D721Med (cell line): ENCODE data around the gene ACTG1.

Experiments used
- DNase-seq: peaks from one replicate; pipeline ENCODE4 v3.0.0; 2011; ENCODE audit warnings: low spot score; ENCODE audit not compliant: insufficient read length
- FAIRE-seq: peaks from 2 replicates; lab custom pipeline; 2011; peaks lifted over from hg19 to GRCh38; lab: Jason Lieb, UNC
- TF ChIP-seq, protein P1 (sequence below): IDR thresholded peaks from 2 replicates; pipeline ENCODE4 v1.5.1; 2012; ENCODE audit warnings: mild to moderate bottlenecking, control low read depth; ENCODE audit not compliant: insufficient read depth; ENCODE audit errors: missing control alignments

The ACTG1 gene

DNA sequence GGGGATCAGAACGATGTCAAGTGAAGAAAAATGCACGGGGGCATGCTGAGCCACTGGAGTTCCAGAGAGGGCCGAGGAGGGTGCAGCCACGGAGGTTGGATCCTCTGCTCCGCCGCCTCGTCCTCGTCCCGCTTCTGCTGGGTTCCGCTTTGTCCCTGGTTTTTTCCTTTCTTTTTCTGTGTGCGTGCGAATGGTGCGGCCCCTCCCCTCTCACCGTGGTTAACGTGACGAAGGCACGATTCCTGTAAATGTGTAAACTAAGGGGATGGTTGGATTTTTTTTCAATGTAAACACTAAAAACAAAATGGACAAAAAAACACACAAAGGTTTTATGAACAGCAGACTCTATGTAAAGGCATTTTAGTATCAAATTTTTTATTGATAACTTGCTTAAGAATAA lies 46.7 kb downstream of the ACTG1 start:
- TF ChIP-seq, protein P1, sequence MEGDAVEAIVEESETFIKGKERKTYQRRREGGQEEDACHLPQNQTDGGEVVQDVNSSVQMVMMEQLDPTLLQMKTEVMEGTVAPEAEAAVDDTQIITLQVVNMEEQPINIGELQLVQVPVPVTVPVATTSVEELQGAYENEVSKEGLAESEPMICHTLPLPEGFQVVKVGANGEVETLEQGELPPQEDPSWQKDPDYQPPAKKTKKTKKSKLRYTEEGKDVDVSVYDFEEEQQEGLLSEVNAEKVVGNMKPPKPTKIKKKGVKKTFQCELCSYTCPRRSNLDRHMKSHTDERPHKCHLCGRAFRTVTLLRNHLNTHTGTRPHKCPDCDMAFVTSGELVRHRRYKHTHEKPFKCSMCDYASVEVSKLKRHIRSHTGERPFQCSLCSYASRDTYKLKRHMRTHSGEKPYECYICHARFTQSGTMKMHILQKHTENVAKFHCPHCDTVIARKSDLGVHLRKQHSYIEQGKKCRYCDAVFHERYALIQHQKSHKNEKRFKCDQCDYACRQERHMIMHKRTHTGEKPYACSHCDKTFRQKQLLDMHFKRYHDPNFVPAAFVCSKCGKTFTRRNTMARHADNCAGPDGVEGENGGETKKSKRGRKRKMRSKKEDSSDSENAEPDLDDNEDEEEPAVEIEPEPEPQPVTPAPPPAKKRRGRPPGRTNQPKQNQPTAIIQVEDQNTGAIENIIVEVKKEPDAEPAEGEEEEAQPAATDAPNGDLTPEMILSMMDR: no peak
- no peak for DNase-seq
- no peak for FAIRE-seq

DNA sequence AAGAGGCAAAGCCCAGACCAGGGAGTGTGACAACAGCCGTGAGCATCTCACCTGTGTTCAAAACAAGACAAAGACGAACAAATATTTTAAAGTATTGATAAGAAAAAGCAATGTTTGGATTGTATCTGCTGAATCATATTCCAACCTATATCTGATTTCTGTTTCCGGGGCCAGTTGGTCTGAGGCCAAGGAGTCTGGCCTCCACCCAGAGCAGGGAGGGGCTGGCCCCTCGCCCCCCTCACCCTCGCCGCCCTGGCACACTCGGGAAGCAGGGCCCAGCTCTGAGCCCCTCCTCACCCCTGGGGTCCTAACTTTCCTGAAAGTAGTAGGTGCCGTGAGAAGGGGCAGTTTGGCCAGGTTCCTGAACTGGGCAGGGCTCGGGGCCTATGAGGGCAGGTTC lies 48.0 kb downstream of the ACTG1 start:
- FAIRE-seq: no peak
- TF ChIP-seq, protein P1: no peak
- DNase-seq: no peak

DNA sequence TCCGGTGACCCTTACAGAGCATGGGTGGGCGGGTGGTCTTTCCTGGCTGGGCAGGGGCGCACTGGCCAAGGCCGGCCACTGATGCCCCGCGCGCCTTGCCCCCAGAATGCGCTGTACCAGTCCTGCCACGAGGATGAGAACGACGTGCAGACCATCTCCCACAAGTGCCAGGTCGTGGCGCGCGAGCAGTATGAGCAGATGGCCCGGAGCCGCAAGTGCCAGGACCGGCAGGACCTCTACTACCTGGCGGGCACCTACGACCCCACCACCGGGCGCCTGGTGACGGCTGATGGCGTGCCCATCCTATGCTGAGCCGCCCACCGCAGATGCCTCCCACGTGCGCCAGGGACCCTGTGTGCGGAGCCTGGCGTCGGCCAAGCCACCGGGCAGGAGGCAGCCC lies 49.1 kb downstream of the ACTG1 start:
- FAIRE-seq: no peak
- TF ChIP-seq, protein P1: no peak
- no peak for DNase-seq

DNA sequence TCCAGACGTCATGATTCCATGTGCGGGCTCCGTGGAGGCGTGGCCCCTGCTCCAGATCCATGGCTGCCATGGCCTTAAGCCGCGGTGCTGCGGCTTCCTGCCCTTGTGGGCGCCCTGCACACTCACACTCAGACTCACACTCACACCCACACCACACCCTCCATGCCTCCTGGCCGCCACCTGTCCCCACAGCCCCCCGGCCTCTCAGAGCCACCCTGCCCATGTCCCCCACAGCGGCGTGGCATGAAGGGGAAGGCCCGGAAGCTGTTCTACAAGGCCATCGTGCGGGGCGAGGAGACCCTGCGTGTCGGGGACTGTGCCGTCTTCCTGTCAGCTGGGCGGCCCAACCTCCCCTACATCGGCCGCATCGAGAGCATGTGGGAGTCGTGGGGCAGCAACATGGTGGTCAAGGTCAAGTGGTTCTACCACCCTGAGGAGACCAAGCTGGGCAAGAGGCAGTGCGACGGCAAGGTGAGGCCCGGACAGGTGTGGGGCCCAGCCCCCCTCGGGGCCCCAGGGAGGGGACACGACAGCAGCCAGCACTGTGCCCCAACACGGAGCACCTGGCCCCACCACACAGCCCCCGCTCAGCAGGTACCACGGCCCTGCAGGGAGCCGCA lies 50.0 kb downstream of the ACTG1 start:
- DNase-seq (no peak), FAIRE-seq (no peak)
- TF ChIP-seq, protein P1: no peak

DNA sequence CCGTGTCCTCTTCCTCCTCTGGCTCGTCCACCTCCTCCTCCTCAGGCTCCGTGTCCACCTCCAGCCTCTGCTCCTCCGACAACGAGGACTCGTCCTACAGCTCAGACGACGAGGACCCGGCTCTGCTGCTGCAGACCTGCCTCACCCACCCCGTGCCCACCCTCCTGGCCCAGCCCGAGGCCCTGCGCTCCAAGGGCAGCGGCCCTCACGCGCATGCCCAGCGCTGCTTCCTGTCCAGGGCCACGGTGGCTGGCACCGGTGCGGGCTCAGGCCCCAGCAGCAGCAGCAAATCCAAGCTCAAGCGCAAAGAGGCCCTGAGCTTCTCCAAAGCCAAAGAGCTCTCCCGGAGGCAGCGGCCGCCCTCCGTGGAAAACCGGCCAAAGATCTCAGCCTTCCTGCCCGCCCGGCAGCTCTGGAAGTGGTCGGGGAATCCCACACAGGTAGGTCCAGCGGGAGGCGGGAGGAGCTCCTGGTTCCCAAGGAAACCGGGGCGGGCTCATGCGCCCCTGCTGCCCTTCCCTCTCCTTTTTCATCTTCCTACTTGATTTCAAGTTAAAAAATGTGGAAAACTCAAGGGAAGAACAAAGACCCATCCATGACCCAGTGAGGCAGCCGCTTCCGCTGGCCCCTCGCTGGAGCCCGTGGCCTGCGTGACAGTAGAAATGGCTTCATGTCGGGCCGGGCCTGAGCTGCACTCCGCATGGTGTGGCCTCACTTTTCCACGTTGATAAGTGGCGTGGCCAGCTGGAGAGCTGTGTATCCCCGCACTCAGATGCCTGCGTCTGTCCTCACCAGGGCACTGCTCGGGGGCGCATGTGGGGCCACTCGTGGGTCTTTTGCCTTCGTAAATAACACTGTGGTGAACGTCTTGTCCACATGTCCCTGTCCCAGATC lies 50.7 kb downstream of the ACTG1 start:
- FAIRE-seq (no peak), DNase-seq (no peak)
- TF ChIP-seq, protein P1: no peak

DNA sequence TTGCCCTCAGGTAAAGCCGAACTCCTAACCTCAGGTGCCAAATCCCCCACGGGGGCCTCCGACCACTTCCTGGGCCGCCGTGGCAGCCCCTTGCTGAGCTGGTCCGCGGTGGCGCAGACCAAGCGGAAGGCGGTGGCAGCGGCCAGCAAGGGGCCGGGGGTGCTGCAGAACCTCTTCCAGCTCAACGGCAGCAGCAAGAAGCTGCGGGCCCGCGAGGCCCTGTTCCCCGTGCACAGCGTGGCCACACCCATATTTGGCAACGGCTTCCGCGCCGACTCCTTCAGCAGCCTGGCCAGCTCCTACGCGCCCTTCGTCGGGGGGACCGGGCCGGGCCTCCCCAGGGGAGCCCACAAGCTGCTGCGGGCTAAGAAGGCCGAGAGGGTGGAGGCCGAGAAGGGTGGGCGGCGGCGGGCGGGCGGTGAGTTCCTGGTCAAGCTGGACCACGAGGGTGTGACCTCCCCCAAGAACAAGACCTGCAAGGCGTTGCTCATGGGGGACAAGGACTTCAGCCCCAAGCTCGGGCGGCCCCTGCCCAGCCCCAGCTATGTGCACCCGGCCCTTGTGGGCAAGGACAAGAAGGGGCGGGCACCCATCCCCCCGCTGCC lies 51.6 kb downstream of the ACTG1 start:
- TF ChIP-seq, protein P1: no peak
- FAIRE-seq: no peak
- DNase-seq: no peak
